GM19463 (cell line): ENCODE data around the gene PRKACG.
"Not testable (repeated sequence)": the region's sequence is repeated elsewhere in the genome, so short reads cannot be mapped to it uniquely, and the experiment has no call there.

ENCODE experiments used
- ATAC-seq: cut with Tn5 transposase; IDR thresholded peaks from one replicate; pipeline ENCODE4 v1.9.1; 2021; ENCODE audit warnings: mild to moderate bottlenecking, moderate library complexity; ENCODE audit not compliant: unreplicated experiment

PRKACG gene

DNA sequence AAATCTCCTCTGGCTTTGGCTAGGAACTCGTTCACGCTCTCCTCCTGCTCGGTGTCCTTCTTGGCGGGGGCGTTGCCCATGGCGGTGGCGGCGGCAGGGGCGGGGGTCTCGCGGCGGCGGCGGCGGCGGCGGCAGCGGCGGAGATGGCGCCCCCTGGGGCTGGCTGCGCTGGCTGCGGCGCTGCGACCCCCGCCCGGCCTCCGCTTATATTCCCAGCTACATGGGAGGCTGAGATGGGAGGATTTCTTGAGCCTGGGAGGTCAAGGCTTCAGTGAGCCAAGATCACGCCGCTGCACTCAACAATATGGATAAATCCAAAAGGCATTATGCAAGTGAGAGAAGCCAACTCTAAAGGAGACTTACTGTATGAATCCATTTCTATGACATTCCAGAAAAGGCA, at the start of gene PRKACG:
PRKACG (minus strand) TSS at position 101 of the 400 bp plus-strand sequence; CDS start at position 80, 21 bp downstream.
- no peak for ATAC-seq

DNA sequence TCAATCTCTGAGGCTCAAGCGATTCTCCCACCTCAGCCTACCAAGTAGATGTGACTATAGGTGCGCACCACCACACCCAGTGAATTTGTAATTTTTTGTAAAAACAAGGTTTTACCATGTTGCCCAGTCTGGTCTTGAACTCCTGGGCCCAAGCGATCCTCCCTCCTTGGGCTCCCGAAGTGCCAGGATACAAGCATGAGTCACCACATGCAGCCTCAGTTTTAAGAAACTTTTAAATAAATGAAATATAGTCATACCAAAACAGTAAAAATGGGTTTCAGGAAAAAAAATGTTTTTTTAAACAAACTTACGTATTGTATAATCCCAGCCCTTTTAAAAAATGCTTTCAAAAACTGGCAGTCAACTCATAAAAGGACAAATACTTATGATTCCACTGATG, 48.3 kb upstream of the PRKACG start:
- ATAC-seq, result no peak

DNA sequence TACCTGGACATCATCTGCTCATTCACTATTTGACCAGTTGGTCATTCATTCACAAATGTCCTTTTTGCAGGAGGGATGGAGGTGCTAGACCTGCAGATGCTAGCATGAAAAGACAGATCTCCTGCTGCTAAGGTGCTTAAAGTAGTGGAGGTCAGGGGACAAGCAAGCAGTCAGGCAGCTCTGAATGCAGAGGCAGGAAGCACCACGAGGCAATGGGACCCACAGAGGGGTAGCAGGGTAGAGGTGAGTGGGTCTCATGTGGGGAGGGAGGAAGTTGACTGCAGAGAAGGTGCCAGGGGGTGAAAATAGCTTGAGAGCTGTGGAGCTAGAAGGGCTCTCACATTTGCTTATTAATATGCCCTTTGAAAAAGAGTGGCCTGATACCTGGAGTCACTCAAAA, 46.9 kb upstream of the PRKACG start:
- no peak for ATAC-seq

- ATAC-seq, result no peak
Observed at GRCh38 chr9:69058101-69058500, 44.2 kb upstream of the PRKACG start.

DNA sequence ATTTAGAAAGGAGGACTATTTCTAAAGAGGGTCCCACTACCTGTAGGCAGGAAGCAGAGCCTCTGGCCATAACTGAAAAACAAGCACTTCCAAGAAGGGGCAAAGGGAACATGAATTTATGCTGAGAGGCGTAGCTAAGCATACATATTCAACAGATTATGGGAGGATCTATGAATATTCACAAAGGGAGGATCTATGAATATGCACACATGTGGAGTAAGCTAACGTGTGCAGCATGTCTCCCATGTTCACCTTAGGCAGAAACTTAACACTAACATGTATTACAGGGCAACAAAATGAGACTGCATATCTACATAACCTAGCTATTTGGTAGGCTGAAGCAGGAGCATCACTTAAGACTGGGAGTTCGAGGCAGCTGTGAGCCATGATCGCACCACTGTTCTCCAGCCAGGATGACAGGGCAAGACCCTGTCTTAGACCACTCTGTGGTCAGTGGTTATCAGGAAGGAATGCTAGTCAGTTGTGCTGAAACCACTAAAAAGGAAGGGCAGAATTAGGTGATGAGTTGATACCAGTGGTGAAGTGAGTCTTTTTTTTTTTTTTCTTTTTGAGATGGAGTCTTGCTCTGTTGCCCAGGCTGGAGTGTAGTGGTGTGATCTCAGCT, 42.4 kb upstream of the PRKACG start:
- no peak for ATAC-seq

DNA sequence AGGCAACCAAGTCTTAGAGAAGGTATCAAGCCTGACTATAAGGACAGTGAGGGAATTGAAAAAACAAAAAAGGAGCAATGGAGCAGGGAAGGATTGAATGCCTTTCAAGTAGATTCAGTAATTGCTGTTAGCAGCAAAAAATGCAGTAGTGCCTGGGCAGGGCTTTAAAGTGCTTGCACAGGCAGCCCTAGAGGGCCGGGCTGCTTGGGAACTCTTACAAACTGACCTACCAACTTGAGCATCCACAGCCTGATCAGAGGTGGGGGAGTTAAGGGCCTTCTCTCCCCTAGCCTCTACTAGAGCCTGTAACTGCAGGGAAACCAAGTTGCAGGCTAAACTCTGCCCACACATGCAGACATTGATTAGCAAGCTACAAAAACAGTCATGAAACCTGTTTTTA, 41.1 kb upstream of the PRKACG start:
- peak; percentile 43 for ATAC-seq

GRCh38 chr9:69050936-69051335, 37.0 kb upstream of the PRKACG start:
- not testable (repeated sequence) for ATAC-seq

- no peak for ATAC-seq
Observed at GRCh38 chr9:69049094-69049493, 35.2 kb upstream of the PRKACG start.

- no peak for ATAC-seq
Observed at GRCh38 chr9:69047371-69047770, 33.5 kb upstream of the PRKACG start.

GRCh38 chr9:69046723-69047122, 32.8 kb upstream of the PRKACG start:
- ATAC-seq, result no peak

DNA sequence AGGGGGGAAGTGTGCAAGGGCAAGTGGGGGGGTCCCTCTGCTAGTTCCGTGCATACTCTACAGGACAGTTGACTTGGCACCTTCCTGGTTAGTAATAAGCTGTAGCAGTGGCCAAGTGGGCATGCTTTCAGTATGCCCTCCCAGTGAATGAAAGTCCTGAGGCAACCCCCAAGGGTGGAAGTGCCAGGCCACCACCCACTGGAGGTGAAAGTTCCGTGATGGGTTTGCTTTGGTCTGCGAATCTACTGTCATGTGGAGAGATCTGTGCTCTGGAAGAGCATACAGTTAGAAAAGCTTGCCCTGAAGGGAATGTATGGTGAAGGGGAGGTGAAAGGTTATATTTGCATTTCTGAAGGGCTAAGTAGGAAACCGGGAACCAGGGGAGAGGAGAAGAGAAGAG, 31.9 kb upstream of the PRKACG start:
- no peak for ATAC-seq

DNA sequence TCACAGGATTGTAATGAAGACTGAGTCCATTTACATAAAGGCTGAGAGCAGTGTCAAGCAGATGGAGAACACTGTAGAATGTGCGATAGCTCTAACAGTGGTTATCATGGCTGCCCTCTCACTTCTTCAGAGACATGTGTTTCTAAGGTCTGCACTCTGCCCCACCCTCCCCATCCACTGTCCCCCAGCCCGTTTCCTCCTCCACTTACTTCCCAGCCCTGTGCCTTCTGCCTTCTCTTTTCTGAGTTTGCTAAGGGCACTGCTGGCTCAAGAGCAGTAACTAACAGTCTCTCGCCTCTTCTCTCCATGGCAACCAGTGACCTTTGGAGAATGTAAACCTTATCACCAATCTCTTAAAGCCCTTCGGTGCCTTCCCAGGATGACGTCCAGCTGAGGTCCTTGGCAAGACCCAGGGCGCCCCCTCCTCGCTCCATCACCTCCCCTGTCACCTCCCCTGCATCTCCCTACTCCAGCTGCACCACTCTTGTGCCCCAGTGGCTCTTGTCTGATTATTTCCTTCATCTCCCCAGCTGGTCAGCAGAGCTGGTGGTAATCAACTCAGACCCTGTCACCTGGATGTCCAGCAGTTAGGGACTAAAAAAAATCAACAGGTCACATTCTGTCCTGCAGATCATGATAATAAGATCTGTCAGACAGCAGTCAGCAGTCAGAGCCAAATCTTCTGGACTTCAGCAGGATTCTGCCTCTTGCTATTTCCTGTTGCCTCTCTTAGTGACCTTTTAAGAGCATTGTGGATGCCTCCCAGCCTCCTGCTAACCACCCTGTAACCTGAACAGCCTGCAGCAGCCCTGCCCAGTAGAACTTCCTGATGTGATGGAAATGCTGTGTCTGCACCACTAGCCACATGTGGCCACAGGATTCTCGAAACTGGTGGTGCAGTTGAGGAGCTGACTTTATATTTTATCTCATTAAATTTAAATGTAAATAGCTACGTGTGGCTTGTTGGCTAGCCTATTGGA, 30.6 kb upstream of the PRKACG start:
- ATAC-seq, result no peak

DNA sequence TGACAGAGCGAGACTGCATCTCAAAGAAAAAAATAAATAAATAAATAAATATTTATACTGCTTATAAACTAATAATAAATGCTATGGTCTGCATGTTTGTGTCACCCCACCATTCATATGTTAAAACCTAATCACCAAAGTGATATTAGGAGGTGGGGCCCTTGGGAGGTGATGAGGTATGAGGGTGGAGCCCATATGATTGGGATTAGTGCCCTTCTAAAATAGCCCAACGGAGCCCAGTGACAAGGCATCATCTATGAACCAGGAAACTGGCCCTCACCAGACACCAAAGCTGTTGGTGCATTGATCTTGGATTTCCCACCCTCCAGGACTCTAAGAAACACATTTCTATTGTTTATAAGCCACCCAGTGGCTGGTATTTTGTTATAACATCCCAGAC, 26.7 kb upstream of the PRKACG start:
- ATAC-seq, result no peak

DNA sequence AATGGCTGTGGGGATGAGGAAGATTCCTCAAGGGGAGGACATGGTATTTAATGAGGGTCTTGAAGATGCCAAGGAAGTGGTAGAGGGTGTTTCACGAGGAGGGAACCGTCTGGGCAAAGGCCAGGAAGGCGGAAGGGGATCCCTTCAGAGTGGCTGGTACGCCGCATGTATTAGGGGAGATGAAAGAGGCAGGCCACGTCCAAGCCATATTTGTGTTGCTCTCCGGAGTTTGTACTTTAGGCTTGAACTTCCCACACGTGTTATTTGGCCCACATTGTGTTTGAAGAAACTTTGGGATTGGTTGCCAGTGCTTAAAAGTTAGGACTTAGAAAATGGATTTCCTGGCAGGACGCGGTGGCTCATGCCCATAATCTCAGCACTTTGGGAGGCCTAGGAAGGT, 22.9 kb upstream of the PRKACG start:
- no peak for ATAC-seq

- ATAC-seq, result peak; percentile 23
Observed at GRCh38 chr9:69036309-69036708, 22.4 kb upstream of the PRKACG start.

DNA sequence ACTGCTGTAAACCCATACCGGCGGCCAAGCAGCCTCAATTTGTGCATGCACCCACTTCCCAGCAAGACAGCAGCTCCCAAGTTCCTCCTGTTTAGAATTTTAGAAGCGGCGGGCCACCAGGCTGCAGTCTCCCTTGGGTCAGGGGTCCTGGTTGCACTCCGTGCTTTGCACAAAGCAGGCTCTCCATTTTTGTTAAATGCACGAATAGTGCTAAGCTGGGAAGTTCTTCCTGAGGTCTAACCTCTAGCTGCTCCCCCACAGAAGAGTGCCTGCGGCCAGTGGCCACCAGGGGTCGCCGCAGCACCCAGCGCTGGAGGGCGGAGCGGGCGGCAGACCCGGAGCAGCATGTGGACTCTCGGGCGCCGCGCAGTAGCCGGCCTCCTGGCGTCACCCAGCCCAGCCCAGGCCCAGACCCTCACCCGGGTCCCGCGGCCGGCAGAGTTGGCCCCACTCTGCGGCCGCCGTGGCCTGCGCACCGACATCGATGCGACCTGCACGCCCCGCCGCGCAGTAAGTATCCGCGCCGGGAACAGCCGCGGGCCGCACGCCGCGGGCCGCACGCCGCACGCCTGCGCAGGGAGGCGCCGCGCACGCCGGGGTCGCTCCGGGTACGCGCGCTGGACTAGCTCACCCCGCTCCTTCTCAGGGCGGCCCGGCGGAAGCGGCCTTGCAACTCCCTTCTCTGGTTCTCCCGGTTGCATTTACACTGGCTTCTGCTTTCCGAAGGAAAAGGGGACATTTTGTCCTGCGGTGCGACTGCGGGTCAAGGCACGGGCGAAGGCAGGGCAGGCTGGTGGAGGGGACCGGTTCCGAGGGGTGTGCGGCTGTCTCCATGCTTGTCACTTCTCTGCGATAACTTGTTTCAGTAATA, 21.8 kb upstream of the PRKACG start, which contains the start of gene FXN:
FXN (plus strand) TSS at position 315 of the 871 bp plus-strand sequence; CDS start at position 346, 31 bp downstream.
- peak; percentile 90 for ATAC-seq

DNA sequence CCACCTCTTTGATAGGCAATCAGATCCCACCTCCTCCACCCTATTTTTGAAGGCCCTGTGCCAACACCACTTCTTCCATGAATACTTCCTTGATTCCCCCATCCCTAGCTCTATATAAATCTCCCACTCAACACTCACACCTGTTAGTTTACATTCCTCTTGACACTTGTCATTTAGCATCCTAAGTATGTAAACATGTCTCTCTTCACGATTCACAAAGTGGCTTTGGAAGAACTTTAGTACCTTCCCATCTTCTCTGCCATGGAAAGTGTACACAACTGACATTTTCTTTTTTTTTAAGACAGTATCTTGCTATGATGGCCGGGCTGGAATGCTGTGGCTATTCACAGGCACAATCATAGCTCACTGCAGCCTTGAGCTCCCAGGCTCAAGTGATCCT, 20.2 kb upstream of the PRKACG start:
- no peak for ATAC-seq

GRCh38 chr9:69030851-69031645, 17.1 kb upstream of the PRKACG start:
- ATAC-seq, result no peak

DNA sequence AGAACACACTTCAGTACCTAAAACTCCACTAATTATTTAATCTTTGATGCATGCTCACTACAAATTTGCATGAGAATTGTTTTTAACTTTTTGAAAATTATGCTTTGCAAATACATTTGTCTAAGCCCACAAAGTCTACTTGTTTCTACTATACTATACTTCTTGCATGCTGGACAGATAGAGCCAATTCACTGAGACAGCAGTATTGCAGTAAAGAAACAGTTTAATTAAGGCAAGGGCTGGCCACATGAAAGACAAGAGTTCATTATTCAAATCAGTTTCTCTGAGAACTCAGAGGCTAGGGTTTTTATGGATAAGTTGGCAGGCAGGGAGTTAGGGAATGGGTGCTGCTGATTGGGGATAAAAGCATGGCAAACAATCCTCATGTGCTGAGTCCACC, 15.6 kb upstream of the PRKACG start:
- ATAC-seq, result no peak

GRCh38 chr9:69028754-69029153, 14.8 kb upstream of the PRKACG start:
- no peak for ATAC-seq
